H54 (cell line): ENCODE results near the gene PFKFB4.

Source experiments
- DNase-seq: peaks from one replicate; pipeline ENCODE4 v3.0.0; 2011; ENCODE audit warnings: low spot score, mixed read lengths; ENCODE audit not compliant: insufficient read length
- FAIRE-seq: peaks from 3 replicates; lab custom pipeline; 2011; peaks lifted over from hg19 to GRCh38; lab: Jason Lieb, UNC
- POLR2A ChIP-seq: IDR thresholded peaks from 2 replicates; pipeline ENCODE4 v1.6.1; 2011; ENCODE audit warnings: low read depth, mild to moderate bottlenecking, low read length

The PFKFB4 gene

GRCh38 chr3:48472923-48473616 is 83.5 kb downstream of the PFKFB4 start:
- peak; percentile 60 for FAIRE-seq
- peak; percentile 10; the same call in 1 of the 2 replicates for TF ChIP-seq POLR2A
- DNase-seq: peak; percentile 85

DNA sequence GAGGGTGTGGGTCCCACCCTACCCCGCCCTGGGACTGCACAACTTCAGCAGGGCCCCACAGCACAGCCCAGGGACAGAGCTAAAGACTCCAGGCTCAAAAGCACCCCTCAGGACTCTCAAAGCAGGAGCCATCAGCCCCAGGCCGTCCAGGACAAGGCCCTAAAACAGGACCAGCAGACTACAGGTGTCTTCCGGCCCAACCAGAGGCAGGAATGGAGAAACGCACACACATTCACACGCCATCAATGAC is 84.0 kb downstream of the PFKFB4 start:
- no peak for FAIRE-seq
- TF ChIP-seq POLR2A: no peak
- DNase-seq: peak; percentile 44

DNA sequence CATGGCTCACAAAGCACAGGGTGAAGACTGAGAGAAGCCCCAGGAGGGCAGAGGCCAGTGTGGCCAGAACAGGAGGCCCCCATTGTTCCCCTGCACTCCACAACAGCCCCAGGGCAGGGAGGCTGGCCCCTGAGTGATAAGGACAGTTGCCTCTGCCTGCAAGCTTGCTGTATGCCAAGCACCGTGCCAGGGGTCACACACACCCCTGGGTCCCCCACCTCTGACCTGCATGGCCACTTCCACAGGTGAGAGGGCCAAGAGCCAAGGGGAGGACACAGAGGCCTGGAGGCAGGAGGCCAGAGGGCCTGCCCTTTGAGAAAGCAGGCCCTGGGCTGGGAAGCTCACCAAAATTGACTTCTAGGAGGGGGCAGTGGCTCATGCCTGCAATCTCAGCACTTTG is 86.3 kb downstream of the PFKFB4 start:
- no peak for TF ChIP-seq POLR2A
- DNase-seq (no peak), FAIRE-seq (no peak)

DNA sequence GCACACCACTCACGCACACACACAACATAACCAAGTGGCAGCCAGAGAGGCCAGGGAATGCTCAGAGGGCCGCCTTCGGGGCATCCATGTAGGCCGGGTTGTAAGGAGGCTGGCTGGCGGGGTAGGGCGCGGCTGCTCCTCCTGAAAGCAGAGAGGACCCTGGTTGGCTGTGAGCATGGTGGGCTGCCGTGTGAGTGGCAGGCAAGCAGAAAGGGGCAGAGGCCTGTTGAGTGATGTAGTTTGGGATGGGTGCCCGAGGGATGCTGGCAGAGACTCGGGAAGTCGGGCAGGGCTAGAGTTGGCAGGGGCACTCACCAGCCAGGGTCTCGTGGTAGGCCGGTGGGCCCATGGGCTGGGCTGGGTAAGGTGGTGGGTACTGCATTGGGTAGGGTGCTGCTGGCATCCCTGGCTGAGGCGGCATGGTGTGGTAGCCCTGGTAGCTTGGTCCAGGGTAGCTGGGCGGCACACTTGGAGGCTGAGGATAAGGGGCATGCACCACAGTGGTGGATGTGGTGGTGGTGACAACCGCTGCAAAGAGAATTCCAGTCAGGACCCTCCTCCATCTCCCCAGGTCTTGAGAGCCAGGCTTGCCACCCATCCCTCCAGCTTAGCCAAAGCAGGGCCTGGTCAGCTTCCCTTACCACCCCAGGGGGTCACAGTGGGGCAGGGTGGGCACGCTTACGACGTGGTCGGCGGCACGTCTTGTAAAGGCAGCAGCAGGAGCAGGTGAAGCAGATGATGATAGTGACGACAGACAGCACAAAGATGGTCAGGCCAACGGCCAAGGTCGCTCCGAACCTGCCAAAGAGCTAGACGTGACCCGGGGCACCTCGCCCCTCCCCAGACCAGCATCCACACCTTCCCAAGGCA is 87.3 kb downstream of the PFKFB4 start:
- DNase-seq (no peak), FAIRE-seq (no peak)
- peak; percentile 3; the same call in 1 of the 2 replicates for TF ChIP-seq POLR2A

DNA sequence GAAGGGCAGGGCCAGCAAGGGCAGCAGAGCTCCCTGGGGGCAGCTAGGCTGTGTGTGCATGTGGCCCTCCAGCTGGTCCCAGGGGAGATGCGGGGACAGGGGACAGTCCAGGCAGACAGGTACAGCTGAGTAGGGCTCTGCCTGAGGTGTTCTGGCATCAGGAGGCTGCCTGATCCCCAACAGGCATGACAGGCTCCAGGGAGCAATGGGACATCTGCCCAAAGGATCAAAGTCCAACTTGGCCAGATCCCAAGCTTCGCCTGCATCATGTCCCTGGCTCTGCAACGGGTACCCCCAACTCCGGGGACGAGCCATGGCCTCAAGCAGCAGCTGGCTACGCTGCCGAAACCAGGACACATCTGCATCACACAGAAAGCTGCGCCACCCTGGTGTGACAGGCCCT is 88.3 kb downstream of the PFKFB4 start:
- TF ChIP-seq POLR2A: no peak
- FAIRE-seq: no peak
- no peak for DNase-seq
